Measurements from ENCODE around the gene PSMD4.

PSMD4 gene

DNA sequence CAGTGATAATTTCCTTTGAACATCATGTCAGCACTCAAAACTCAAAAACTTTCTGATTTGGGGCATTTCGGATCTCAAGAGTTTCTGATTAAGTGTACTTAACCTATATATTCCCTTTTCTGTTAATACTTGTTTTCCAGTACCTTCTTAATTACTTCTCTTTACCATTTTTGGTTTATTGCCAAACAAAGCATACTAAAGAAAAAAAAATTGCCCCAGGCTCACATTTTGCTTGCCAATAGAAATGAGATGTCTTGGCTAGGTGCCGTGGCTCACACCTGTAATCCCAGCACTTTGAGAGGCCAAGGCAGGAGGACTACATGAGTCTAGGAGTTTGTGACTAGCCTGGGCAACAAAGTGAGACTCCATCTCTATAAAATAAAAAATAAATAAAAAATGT, 4.8 kb downstream of the PSMD4 start:
- no peaks in the 10 kb centered on the region for H3K9me3 ChIP-seq (ENCODE audit: insufficient read depth, low read length)
- TF ChIP-seq EZH2phosphoT487 (conservative IDR thresholded peaks at IDR 0.05; ENCODE audit: low read length) (no peak), CTCF (IDR thresholded peaks at IDR 0.05; ENCODE audit: insufficient read depth, low read length, poor library complexity, severe bottlenecking) (no peak)
- H3K27ac ChIP-seq (ENCODE audit: low read depth, low read length) = no peak overlapping the region
- H3K79me2 ChIP-seq (ENCODE audit: insufficient read depth, low read length) = peaks cover 60% of the 10 kb centered on the region
- H2AFZ ChIP-seq (ENCODE audit: low read depth, low read length, severe bottlenecking) = no peak overlapping the region
- H3K4me2 ChIP-seq (ENCODE audit: low read depth, low read length, poor library complexity, severe bottlenecking) = no peak overlapping the region
- no peaks in the 10 kb centered on the region for H4K20me1 ChIP-seq (ENCODE audit: low read depth, low read length)
- H3K27me3 ChIP-seq (ENCODE audit: low read length) = no peaks in the 10 kb centered on the region
- no peak overlapping the region for H3K9ac ChIP-seq (ENCODE audit: low read length)
- H3K9me2 ChIP-seq (replicated peaks; ENCODE audit: insufficient read depth, low read length) = no peaks in the 10 kb centered on the region
- no peaks in the 10 kb centered on the region for H3K36me3 ChIP-seq (ENCODE audit: low read length)
- H3F3A ChIP-seq (ENCODE audit: insufficient read depth) = no peaks in the 10 kb centered on the region
- H3K4me3 ChIP-seq (ENCODE audit: insufficient read depth, low read length, poor library complexity, severe bottlenecking) = no peak overlapping the region

- H3K27me3 ChIP-seq (ENCODE audit: low read length) = no peaks in the 10 kb centered on the region
- H3K9me3 ChIP-seq (ENCODE audit: insufficient read depth, low read length) = no peaks in the 10 kb centered on the region
- H3K9me2 ChIP-seq (replicated peaks; ENCODE audit: insufficient read depth, low read length) = no peaks in the 10 kb centered on the region
- no peaks in the 10 kb centered on the region for H3K36me3 ChIP-seq (ENCODE audit: low read length)
- no peak overlapping the region for H3K4me3 ChIP-seq (ENCODE audit: insufficient read depth, low read length, poor library complexity, severe bottlenecking)
- no peak overlapping the region for H2AFZ ChIP-seq (ENCODE audit: low read depth, low read length, severe bottlenecking)
- no peak for TF ChIP-seq EZH2phosphoT487 (conservative IDR thresholded peaks at IDR 0.05; ENCODE audit: low read length)
- no peak for TF ChIP-seq CTCF (IDR thresholded peaks at IDR 0.05; ENCODE audit: insufficient read depth, low read length, poor library complexity, severe bottlenecking)
- no peak overlapping the region for H3K4me2 ChIP-seq (ENCODE audit: low read depth, low read length, poor library complexity, severe bottlenecking)
- H3K9ac ChIP-seq (ENCODE audit: low read length) = no peak overlapping the region
- 0 out of 2 replicates have a peak, but pooled peaks cover 5% of the 10 kb centered on the region for H3K79me2 ChIP-seq (ENCODE audit: insufficient read depth, low read length)
- no peak overlapping the region for H3K27ac ChIP-seq (ENCODE audit: low read depth, low read length)
- no peaks in the 10 kb centered on the region for H3F3A ChIP-seq (ENCODE audit: insufficient read depth)
- H4K20me1 ChIP-seq (ENCODE audit: low read depth, low read length) = no peaks in the 10 kb centered on the region
Observed at GRCh38 chr1:151265446-151266236, 11.1 kb downstream of the PSMD4 start.

DNA sequence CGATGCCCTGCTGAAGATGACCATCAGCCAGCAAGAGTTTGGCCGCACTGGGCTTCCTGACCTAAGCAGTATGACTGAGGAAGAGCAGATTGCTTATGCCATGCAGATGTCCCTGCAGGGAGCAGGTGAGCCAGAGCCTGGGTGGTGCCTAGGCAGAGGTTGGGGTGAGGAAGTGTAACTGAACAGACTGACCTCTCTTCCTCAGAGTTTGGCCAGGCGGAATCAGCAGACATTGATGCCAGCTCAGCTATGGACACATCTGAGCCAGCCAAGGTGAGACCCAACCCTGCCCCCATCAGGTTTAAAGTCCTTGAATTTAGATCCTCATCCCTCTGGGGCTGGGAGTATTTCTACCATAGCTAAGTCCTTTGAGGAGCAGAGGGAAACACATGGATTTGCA, 11.8 kb downstream of the PSMD4 start:
- Histone ChIP-seq H3K9me3 (ENCODE audit: insufficient read depth, low read length) (no peaks in the 10 kb centered on the region), H3K27ac (ENCODE audit: low read depth, low read length) (no peak overlapping the region), H3K9me2 (replicated peaks; ENCODE audit: insufficient read depth, low read length) (no peaks in the 10 kb centered on the region), H3K4me3 (ENCODE audit: insufficient read depth, low read length, poor library complexity, severe bottlenecking) (no peak overlapping the region), H4K20me1 (ENCODE audit: low read depth, low read length) (no peaks in the 10 kb centered on the region), H3K4me2 (ENCODE audit: low read depth, low read length, poor library complexity, severe bottlenecking) (no peak overlapping the region), H3K27me3 (ENCODE audit: low read length) (no peaks in the 10 kb centered on the region), H3K36me3 (ENCODE audit: low read length) (no peaks in the 10 kb centered on the region), H3K9ac (ENCODE audit: low read length) (no peak overlapping the region), H3F3A (ENCODE audit: insufficient read depth) (no peaks in the 10 kb centered on the region), H3K79me2 (ENCODE audit: insufficient read depth, low read length) (0 out of 2 replicates have a peak, but pooled peaks cover 5% of the 10 kb centered on the region), H2AFZ (ENCODE audit: low read depth, low read length, severe bottlenecking) (no peak overlapping the region)
- no peak for TF ChIP-seq CTCF (IDR thresholded peaks at IDR 0.05; ENCODE audit: insufficient read depth, low read length, poor library complexity, severe bottlenecking)

All from SU-DHL-6 (cell line).